ENCODE measurements around the gene DNAAF2. TPM values are rescaled to one million over a fixed set of nuclear protein-coding genes. Genes with fewer than 3 reads are reported as not detected.

DNAAF2 gene
- total and polyA plus RNA-seq, 2 of the 8 experiments (the other 6 are each of a cell fraction or from before 2014, with no cell fraction given) = 12.2 to 30.0 TPM

- no peak for TF ChIP-seq NRF1 (IDR thresholded peaks at IDR 0.05; ENCODE audit: low read depth, low read length)
- TF ChIP-seq CTCF (IDR thresholded peaks at IDR 0.05; ENCODE audit: control extremely low read depth in 1 of 3, insufficient read depth in 1 of 3, low read depth in 1 of 3, low read length in 3 of 3) = no peak
- TF ChIP-seq CBX8 (IDR thresholded peaks at IDR 0.05; ENCODE audit: borderline replicate concordance, low read depth, low read length) = no peak
- TF ChIP-seq FOSL1 (IDR thresholded peaks at IDR 0.05; ENCODE audit: insufficient read depth, low read depth, low read length) = no peak
These were observed 27.5 kb downstream of the DNAAF2 start (continued) for GRCh38 chr14:49607583-49607982.

Measured in H1 (cell line).